HL-60 (cell line): ENCODE measurements around the gene SARDH.

Experiments
- DNase-seq, 2 experiments: peaks; one replicate each; pipeline ENCODE4 v3.0.0-alpha.2; 2010 to 2020; ENCODE audit warnings: low read depth in 1 of 2, low spot score in 1 of 2
- H3K27ac ChIP-seq: fragments of 250-450 bp; sonication (Bioruptor Pico); replicated peaks from 2 replicates; pipeline ENCODE4 v1.5.1; 2020; ENCODE audit warnings: mild to moderate bottlenecking, moderate library complexity
- H3K27me3 ChIP-seq: fragments of 250-450 bp; sonication (Bioruptor Pico); 2 replicates; pipeline ENCODE4 v1.5.1; 2021; ENCODE audit warnings: mild to moderate bottlenecking, moderate library complexity; ENCODE audit not compliant: insufficient read depth, poor library complexity, severe bottlenecking
- H3K4me3 ChIP-seq: replicated peaks from 2 replicates; pipeline ENCODE4 v1.5.1; 2011; ENCODE audit warnings: mild to moderate bottlenecking, control low read depth, low read length; ENCODE audit not compliant: insufficient read depth
- GABPA ChIP-seq: IDR thresholded peaks from 2 replicates; pipeline ENCODE4 v1.6.1; 2012; ENCODE audit warnings: low read depth
- POLR2AphosphoS5 ChIP-seq: IDR thresholded peaks from 2 replicates; pipeline ENCODE4 v1.6.1; 2012; ENCODE audit warnings: low read depth
- REST ChIP-seq: IDR thresholded peaks from 2 replicates; pipeline ENCODE4 v1.6.1; 2012; ENCODE audit warnings: low read depth; ENCODE audit not compliant: insufficient replicate concordance
- SPI1 ChIP-seq: IDR thresholded peaks from 2 replicates; pipeline ENCODE4 v1.6.1; 2012; ENCODE audit warnings: low read depth, mild to moderate bottlenecking, borderline replicate concordance
- TF ChIP-seq, protein P1 (sequence below): IDR thresholded peaks from one replicate; pipeline ENCODE4 v1.5.1; 2011; ENCODE audit warnings: low read length, control low read depth, inconsistent platforms; ENCODE audit not compliant: insufficient read depth

Gene SARDH

GRCh38 chr9:133782157-133783130 is 44.3 kb upstream of the SARDH start:
- no peak overlapping the region for H3K27ac ChIP-seq
- DNase-seq: peak; percentile 41 to 59
- H3K4me3 ChIP-seq: no peak overlapping the region
- TF ChIP-seq, protein P1, sequence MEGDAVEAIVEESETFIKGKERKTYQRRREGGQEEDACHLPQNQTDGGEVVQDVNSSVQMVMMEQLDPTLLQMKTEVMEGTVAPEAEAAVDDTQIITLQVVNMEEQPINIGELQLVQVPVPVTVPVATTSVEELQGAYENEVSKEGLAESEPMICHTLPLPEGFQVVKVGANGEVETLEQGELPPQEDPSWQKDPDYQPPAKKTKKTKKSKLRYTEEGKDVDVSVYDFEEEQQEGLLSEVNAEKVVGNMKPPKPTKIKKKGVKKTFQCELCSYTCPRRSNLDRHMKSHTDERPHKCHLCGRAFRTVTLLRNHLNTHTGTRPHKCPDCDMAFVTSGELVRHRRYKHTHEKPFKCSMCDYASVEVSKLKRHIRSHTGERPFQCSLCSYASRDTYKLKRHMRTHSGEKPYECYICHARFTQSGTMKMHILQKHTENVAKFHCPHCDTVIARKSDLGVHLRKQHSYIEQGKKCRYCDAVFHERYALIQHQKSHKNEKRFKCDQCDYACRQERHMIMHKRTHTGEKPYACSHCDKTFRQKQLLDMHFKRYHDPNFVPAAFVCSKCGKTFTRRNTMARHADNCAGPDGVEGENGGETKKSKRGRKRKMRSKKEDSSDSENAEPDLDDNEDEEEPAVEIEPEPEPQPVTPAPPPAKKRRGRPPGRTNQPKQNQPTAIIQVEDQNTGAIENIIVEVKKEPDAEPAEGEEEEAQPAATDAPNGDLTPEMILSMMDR: peak; percentile 95
- TF ChIP-seq POLR2AphosphoS5: no peak
- no peaks in the 10 kb centered on the region for H3K27me3 ChIP-seq

GRCh38 chr9:133781828-133782135 is 43.6 kb upstream of the SARDH start:
- Histone ChIP-seq H3K27ac (no peak overlapping the region), H3K4me3 (no peak overlapping the region), H3K27me3 (no peaks in the 10 kb centered on the region)
- no peak for TF ChIP-seq POLR2AphosphoS5
- TF ChIP-seq GABPA: no peak
- no peak for TF ChIP-seq REST
- no peak for TF ChIP-seq SPI1
- TF ChIP-seq, protein P1: no peak
- DNase-seq: no peak

DNA sequence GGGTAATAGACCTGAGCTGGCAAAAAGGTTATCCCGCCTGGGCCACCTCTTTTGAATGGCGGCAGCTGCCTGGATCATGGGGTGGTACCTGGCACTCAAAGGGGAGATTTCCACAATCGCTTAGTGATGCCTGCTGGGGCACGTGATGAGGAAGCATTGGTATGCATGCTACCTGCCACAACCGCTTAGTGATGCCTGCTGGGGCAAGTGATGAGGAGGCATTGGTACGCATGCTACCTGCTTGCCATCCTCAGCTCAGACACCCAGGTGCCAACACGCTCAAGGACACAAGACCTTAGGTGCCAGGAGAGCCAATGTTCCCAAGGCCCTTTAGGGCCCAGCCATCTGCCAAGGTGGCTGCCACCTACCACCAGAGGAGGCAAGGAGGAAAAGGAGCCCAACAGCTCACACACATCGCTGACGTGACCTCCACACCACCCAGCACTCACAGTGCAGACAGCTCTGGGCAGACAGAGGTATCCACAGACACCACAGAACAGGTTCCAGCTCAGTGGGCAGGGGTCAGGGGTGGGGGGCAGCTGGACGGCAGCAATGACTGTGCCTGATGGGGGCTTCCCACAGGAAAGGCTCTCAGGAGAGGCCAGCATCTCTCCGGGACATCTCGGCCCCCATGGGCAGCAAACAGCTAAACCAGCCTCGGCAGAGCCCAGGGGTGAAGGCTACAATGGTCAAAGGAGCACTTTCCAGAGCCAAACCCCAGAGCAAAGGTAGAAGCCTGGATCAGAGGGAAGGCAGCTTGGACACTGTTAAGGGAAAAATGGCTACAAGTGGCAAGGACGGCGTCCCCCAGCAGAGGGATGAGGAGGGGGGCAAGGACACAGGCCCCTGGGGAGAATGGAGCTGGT is 43.0 kb upstream of the SARDH start:
- no peak for DNase-seq
- TF ChIP-seq, protein P1: no peak
- no peak for TF ChIP-seq REST
- TF ChIP-seq SPI1: no peak
- TF ChIP-seq POLR2AphosphoS5: no peak
- TF ChIP-seq GABPA: no peak
- H3K27me3 ChIP-seq: no peaks in the 10 kb centered on the region
- no peak overlapping the region for H3K27ac ChIP-seq
- H3K4me3 ChIP-seq: no peak overlapping the region
